ENCODE measurements around the gene GSG1L. TPM values are rescaled to one million over a fixed set of nuclear protein-coding genes. Genes with fewer than 3 reads are reported as not detected.
A peak's percentile ranks its signal among the peaks of the same experiment; 100 is the strongest.

GSG1L gene
- total and polyA plus RNA-seq, 9 of the 15 experiments (the other 6 are each of a cell fraction or from before 2014, with no cell fraction given) = not detected

DNA sequence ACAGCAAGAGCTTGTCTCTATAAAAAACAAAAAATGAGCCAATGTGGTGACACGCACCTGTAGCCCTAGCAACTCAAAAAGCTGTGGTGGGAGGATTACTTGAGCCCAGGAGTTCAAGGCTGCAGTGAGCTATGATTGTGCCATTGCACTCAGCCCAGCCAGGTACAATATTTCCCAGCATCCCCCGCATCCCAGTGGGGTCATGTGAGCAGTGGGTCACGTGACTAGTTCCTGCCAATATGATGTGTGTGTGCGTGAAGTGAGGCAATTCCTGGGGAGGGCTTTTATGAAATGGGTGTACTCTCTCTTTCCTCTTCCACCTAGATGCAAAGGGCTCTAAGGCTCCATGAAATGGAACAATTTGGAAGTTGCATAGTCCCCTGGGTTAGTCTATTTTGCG is 81.3 kb downstream of the GSG1L start (continued):
- TF ChIP-seq, protein P1, sequence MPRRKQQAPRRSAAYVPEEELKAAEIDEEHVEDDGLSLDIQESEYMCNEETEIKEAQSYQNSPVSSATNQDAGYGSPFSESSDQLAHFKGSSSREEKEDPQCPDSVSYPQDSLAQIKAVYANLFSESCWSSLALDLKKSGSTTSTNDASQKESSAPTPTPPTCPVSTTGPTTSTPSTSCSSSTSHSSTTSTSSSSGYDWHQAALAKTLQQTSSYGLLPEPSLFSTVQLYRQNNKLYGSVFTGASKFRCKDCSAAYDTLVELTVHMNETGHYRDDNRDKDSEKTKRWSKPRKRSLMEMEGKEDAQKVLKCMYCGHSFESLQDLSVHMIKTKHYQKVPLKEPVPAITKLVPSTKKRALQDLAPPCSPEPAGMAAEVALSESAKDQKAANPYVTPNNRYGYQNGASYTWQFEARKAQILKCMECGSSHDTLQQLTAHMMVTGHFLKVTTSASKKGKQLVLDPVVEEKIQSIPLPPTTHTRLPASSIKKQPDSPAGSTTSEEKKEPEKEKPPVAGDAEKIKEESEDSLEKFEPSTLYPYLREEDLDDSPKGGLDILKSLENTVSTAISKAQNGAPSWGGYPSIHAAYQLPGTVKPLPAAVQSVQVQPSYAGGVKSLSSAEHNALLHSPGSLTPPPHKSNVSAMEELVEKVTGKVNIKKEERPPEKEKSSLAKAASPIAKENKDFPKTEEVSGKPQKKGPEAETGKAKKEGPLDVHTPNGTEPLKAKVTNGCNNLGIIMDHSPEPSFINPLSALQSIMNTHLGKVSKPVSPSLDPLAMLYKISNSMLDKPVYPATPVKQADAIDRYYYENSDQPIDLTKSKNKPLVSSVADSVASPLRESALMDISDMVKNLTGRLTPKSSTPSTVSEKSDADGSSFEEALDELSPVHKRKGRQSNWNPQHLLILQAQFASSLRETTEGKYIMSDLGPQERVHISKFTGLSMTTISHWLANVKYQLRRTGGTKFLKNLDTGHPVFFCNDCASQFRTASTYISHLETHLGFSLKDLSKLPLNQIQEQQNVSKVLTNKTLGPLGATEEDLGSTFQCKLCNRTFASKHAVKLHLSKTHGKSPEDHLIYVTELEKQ (CRISPR knock-in tag; IDR thresholded peaks at IDR 0.05) = no peak
- TF ChIP-seq, protein P2, sequence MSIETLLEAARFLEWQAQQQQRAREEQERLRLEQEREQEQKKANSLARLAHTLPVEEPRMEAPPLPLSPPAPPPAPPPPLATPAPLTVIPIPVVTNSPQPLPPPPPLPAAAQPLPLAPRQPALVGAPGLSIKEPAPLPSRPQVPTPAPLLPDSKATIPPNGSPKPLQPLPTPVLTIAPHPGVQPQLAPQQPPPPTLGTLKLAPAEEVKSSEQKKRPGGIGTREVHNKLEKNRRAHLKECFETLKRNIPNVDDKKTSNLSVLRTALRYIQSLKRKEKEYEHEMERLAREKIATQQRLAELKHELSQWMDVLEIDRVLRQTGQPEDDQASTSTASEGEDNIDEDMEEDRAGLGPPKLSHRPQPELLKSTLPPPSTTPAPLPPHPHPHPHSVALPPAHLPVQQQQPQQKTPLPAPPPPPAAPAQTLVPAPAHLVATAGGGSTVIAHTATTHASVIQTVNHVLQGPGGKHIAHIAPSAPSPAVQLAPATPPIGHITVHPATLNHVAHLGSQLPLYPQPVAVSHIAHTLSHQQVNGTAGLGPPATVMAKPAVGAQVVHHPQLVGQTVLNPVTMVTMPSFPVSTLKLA (conservative IDR thresholded peaks at IDR 0.05) = no peak
- no peak for TF ChIP-seq RBBP5 (IDR thresholded peaks at IDR 0.05; ENCODE audit: borderline replicate concordance, insufficient read depth, low read length, poor library complexity, severe bottlenecking)
- TF ChIP-seq ZBTB7A (IDR thresholded peaks at IDR 0.05; ENCODE audit: borderline replicate concordance, control insufficient read depth, low read depth, low read length) = no peak
- TF ChIP-seq PHF20 (IDR thresholded peaks at IDR 0.05; ENCODE audit: partially characterized antibody) = peak; percentile 83
- no peak for TF ChIP-seq ZNF165 (CRISPR knock-in tag; IDR thresholded peaks at IDR 0.05; ENCODE audit: borderline replicate concordance)
- no peak for TF ChIP-seq ZNF507 (tag; conservative IDR thresholded peaks at IDR 0.05)
- peak; percentile 29; the same call in 1 of the 2 replicates for TF ChIP-seq DIDO1 (tag; IDR thresholded peaks at IDR 0.05; ENCODE audit: low read depth)
- no peak for TF ChIP-seq SNRNP70 (optimal IDR thresholded peaks at IDR 0.05; ENCODE audit: low read depth, low read length)
- peak; percentile 90 for TF ChIP-seq TOE1 (IDR thresholded peaks at IDR 0.05; ENCODE audit: borderline replicate concordance)
- TF ChIP-seq TOE1 (CRISPR knock-in tag; IDR thresholded peaks at IDR 0.05; ENCODE audit: borderline replicate concordance, low read depth) = no peak
- no peak for TF ChIP-seq PRMT5 (CRISPR knock-in tag; IDR thresholded peaks at IDR 0.05)
- no peak for TF ChIP-seq TRIM24 (IDR thresholded peaks at IDR 0.05)
- no peak for TF ChIP-seq ZNF717 (CRISPR knock-in tag; IDR thresholded peaks at IDR 0.05)
- TF ChIP-seq, protein P3, sequence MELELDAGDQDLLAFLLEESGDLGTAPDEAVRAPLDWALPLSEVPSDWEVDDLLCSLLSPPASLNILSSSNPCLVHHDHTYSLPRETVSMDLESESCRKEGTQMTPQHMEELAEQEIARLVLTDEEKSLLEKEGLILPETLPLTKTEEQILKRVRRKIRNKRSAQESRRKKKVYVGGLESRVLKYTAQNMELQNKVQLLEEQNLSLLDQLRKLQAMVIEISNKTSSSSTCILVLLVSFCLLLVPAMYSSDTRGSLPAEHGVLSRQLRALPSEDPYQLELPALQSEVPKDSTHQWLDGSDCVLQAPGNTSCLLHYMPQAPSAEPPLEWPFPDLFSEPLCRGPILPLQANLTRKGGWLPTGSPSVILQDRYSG (tag; conservative IDR thresholded peaks at IDR 0.05; ENCODE audit: low read depth) = no peak
- TF ChIP-seq BCL6 (CRISPR knock-in tag; IDR thresholded peaks at IDR 0.05) = no peak
- TF ChIP-seq, protein P4, sequence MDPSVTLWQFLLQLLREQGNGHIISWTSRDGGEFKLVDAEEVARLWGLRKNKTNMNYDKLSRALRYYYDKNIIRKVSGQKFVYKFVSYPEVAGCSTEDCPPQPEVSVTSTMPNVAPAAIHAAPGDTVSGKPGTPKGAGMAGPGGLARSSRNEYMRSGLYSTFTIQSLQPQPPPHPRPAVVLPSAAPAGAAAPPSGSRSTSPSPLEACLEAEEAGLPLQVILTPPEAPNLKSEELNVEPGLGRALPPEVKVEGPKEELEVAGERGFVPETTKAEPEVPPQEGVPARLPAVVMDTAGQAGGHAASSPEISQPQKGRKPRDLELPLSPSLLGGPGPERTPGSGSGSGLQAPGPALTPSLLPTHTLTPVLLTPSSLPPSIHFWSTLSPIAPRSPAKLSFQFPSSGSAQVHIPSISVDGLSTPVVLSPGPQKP (CRISPR knock-in tag; IDR thresholded peaks at IDR 0.05) = no peak
- no peak for TF ChIP-seq ZBTB8A (IDR thresholded peaks at IDR 0.05; ENCODE audit: partially characterized antibody)
- TF ChIP-seq HDAC8 (tag; IDR thresholded peaks at IDR 0.05) = no peak
- no peak for TF ChIP-seq ZNF217 (CRISPR knock-in tag; IDR thresholded peaks at IDR 0.05)
- TF ChIP-seq ZKSCAN1 (IDR thresholded peaks at IDR 0.05; ENCODE audit: low read depth, low read length) = no peak
- no peak for TF ChIP-seq NELFE (IDR thresholded peaks at IDR 0.05; ENCODE audit: insufficient read depth, insufficient read length)
- TF ChIP-seq RBM25 (IDR thresholded peaks at IDR 0.05; ENCODE audit: low read depth, low read length, severe bottlenecking) = no peak
- no peak for TF ChIP-seq NFXL1 (CRISPR knock-in tag; IDR thresholded peaks at IDR 0.05)

Data from K562 (cell line).